ENCODE data around the gene PRKN. TPM values are rescaled to one million over a fixed set of nuclear protein-coding genes. Genes with fewer than 3 reads are reported as not detected.

The PRKN gene
- total RNA-seq, 1 donor from 2014 or later = 0.79 TPM

DNA sequence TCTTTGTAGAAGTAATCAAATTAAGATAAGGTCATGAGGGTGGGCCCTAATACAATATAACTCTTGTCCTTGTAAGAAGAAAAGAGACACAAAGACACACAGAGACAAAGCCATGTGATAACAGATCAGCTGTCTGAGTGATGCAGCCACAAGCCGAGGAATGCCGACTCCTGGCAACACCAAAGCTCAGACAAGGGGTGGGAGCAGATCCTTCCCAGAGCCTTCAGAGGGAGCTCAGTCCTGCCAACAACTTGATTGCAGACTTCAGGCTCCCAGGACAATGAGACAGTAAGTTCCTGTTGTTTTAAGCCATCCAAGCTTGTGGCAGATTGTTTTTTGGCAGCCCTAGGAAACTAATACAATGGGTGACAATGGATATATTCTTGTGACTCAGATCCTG, 1128.7 kb downstream of the PRKN start:
- no peak for DNase-seq (ENCODE audit: low read depth)
- FAIRE-seq = no peak
- Histone ChIP-seq H3K4me3 (ENCODE audit: low read depth, low read length) (no peak overlapping the region), H3K27me3 (ENCODE audit: control insufficient read depth, insufficient read depth, low read length) (no peaks in the 10 kb centered on the region), H3K36me3 (ENCODE audit: control insufficient read depth, insufficient read depth, low read length) (no peaks in the 10 kb centered on the region)
- no peak for TF ChIP-seq CTCF (IDR thresholded peaks at IDR 0.05; ENCODE audit: insufficient read depth, low read length, severe bottlenecking)

DNA sequence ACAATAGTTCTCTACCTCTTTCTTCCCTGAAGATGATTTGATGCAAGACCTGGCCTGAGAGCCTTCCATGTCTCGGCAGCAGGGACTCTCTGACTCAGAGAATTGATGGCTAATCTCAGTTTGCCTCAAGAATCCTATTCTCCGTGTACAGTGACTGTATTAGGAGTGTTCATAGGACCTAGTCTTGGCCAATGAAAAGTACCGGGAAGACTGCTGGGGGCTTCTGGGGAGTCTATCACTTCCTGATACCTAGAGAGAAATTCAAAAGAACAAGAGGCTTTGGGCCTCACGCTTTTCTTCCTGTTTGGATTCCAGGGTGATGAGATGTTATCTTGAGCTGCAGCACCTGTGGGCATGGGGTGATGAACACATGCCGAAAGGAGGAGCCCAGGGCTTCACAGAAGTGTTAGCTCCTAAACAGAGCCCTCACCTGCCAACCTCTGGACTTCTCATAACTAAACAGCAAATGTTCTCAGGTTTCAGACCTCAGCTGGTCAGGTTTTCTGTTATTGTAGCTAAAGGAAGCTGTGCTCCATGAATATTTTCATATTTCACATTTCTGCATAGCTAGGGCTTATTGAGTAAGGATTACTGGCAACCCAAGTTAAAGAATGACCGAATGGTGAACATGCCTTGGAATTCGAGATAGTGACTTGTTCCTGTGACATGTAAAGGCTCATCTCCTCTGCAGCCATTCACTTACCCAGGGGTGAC, 1130.6 kb downstream of the PRKN start:
- DNase-seq (ENCODE audit: low read depth) = no peak
- no peak for TF ChIP-seq CTCF (IDR thresholded peaks at IDR 0.05; ENCODE audit: insufficient read depth, low read length, severe bottlenecking)
- no peak overlapping the region for H3K4me3 ChIP-seq (ENCODE audit: low read depth, low read length)
- no peaks in the 10 kb centered on the region for H3K36me3 ChIP-seq (ENCODE audit: control insufficient read depth, insufficient read depth, low read length)
- no peak for FAIRE-seq
- H3K27me3 ChIP-seq (ENCODE audit: control insufficient read depth, insufficient read depth, low read length) = no peaks in the 10 kb centered on the region

- TF ChIP-seq CTCF (IDR thresholded peaks at IDR 0.05; ENCODE audit: insufficient read depth, low read length, severe bottlenecking) = no peak
- FAIRE-seq = no peak
Measured at GRCh38 chr6:161594412-161594811, 1133.2 kb downstream of the PRKN start.

GRCh38 chr6:161590961-161591627, 1136.5 kb downstream of the PRKN start:
- no peaks in the 10 kb centered on the region for H3K27me3 ChIP-seq (ENCODE audit: control insufficient read depth, insufficient read depth, low read length)
- TF ChIP-seq CTCF (IDR thresholded peaks at IDR 0.05; ENCODE audit: insufficient read depth, low read length, severe bottlenecking) = no peak
- FAIRE-seq (no peak), DNase-seq (ENCODE audit: low read depth) (no peak)
- no peaks in the 10 kb centered on the region for H3K36me3 ChIP-seq (ENCODE audit: control insufficient read depth, insufficient read depth, low read length)
- no peak overlapping the region for H3K4me3 ChIP-seq (ENCODE audit: low read depth, low read length)

More at GRCh38 chr6:161594412-161594811, 1133.2 kb downstream of the PRKN start:
- DNase-seq (ENCODE audit: low read depth) = no peak
- H3K36me3 ChIP-seq (ENCODE audit: control insufficient read depth, insufficient read depth, low read length) = no peaks in the 10 kb centered on the region
- no peaks in the 10 kb centered on the region for H3K27me3 ChIP-seq (ENCODE audit: control insufficient read depth, insufficient read depth, low read length)
- H3K4me3 ChIP-seq (ENCODE audit: low read depth, low read length) = no peak overlapping the region

DNA sequence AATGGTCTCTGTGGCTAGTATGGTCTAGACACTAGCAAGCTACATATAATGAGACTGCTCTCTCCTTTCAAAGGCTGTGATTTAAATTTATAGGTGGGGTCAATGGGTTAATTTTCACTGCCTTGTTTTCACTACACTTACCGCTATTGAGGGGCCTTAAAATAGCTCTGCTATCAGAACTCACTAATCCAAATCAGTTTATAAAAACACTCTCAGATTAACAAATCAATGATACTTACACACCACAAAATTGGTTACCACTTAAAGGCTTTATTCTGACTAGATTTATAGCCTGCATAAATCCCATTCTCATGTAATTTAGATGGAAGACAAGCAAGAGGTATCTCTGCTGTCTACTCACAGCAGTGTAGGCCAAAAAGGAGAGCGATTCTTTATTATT, 1140.7 kb downstream of the PRKN start:
- DNase-seq (ENCODE audit: low read depth) (no peak), FAIRE-seq (no peak)
- TF ChIP-seq CTCF (IDR thresholded peaks at IDR 0.05; ENCODE audit: insufficient read depth, low read length, severe bottlenecking) = no peak
- H3K27me3 ChIP-seq (ENCODE audit: control insufficient read depth, insufficient read depth, low read length) = no peaks in the 10 kb centered on the region
- H3K36me3 ChIP-seq (ENCODE audit: control insufficient read depth, insufficient read depth, low read length) = no peaks in the 10 kb centered on the region
- no peak overlapping the region for H3K4me3 ChIP-seq (ENCODE audit: low read depth, low read length)

Measured in bronchial epithelial cell (primary cell).